Osteoblast (primary cell): Measurements from ENCODE around the gene SAG. TPM values are rescaled to one million over a fixed set of nuclear protein-coding genes. Genes with fewer than 3 reads are reported as not detected.

Experiments
- DNase-seq: peaks from one replicate; pipeline ENCODE4 v3.0.0; 2011; ENCODE audit warnings: low spot score, mixed read lengths; ENCODE audit not compliant: insufficient read length; ENCODE audit errors: missing footprints
- H2AFZ ChIP-seq: 2 replicates; pipeline ENCODE4 v1.6.0; 2011; ENCODE audit warnings: mild to moderate bottlenecking, low read length
- H3K27ac ChIP-seq: 2 replicates; pipeline ENCODE4 v1.5.1; 2011; ENCODE audit warnings: mild to moderate bottlenecking, low read depth, low read length, moderate library complexity
- H3K27me3 ChIP-seq: 2 replicates; pipeline ENCODE4 v1.6.0; 2012; ENCODE audit warnings: mild to moderate bottlenecking, control low read depth, inconsistent platforms, low read length, moderate library complexity; ENCODE audit not compliant: insufficient read depth
- H3K36me3 ChIP-seq: 2 replicates; pipeline ENCODE4 v1.5.1; 2011; ENCODE audit warnings: mild to moderate bottlenecking, low read length, control low read depth, moderate library complexity; ENCODE audit not compliant: insufficient read depth
- H3K4me1 ChIP-seq: 2 replicates; pipeline ENCODE4 v1.5.1; 2011; ENCODE audit warnings: mild to moderate bottlenecking, low read length, control low read depth, moderate library complexity; ENCODE audit not compliant: insufficient read depth
- H3K4me2 ChIP-seq: 2 replicates; pipeline ENCODE4 v1.6.0; 2011; ENCODE audit warnings: mild to moderate bottlenecking, low read length; ENCODE audit not compliant: insufficient read depth
- H3K4me3 ChIP-seq: fragments of 200-600 bp; sonication (generic); 3 replicates; pipeline ENCODE4 v1.5.1; 2012; ENCODE audit warnings: mild to moderate bottlenecking, low read length, inconsistent platforms; ENCODE audit not compliant: insufficient read depth
- H3K79me2 ChIP-seq: 2 replicates; pipeline ENCODE4 v1.6.0; 2012; ENCODE audit warnings: mild to moderate bottlenecking, low read length, control low read depth, inconsistent platforms; ENCODE audit not compliant: insufficient read depth
- H3K9me3 ChIP-seq: 2 replicates; pipeline ENCODE4 v1.5.1; 2011; ENCODE audit warnings: low read depth, low read length, control low read depth
- H4K20me1 ChIP-seq: 2 replicates; pipeline ENCODE4 v1.6.0; 2012; ENCODE audit warnings: mild to moderate bottlenecking, low read length, control low read depth; ENCODE audit not compliant: insufficient read depth
- total RNA-seq: library from RNA; depleted of rRNA; stranded (reverse); fragments of >200 nt; gene quantifications from 2 replicates; pipeline ENCODE4 v1.2.3, GENCODE V29; 2012
- TF ChIP-seq, protein P1 (sequence below): IDR thresholded peaks from 2 replicates; pipeline ENCODE4 v1.5.1; 2011; ENCODE audit warnings: mild to moderate bottlenecking, low read depth, low read length, moderate library complexity; ENCODE audit errors: extremely low read depth

The SAG gene
- total RNA-seq, 1 donor: not detected

DNA sequence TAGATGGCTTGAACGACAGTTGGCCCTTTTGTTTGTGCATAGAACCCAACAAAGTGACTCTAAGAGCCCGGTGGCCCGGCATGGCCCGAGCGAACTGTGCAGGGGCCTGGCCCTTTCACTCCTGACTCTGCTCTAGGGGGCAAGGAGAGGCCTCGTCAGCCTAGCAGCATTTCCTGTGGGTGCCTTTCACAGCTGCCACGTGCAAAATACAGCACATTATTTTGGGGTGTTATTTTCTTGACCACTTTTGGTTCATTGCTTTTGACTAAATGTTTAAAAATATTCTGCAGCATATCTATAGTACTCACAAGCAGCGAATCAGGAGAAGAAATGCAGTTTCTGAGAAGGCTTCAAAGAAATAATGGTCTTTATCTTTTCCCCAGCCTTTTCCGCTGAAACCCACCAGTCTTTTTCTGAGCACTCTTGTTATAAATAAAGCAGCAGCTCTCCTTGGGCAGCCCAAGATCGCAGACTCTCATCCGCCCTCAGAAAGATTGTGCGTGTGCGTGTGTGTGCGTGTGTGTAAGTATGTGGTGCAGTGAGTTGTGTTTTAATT is 78.0 kb downstream of the SAG start:
- no peak overlapping the region for H3K27ac ChIP-seq
- H3K4me1 ChIP-seq: peaks cover 21% of the 10 kb centered on the region
- no peak overlapping the region for H3K4me3 ChIP-seq
- DNase-seq: no peak
- peaks cover 28% of the 10 kb centered on the region for H4K20me1 ChIP-seq
- TF ChIP-seq, protein P1, sequence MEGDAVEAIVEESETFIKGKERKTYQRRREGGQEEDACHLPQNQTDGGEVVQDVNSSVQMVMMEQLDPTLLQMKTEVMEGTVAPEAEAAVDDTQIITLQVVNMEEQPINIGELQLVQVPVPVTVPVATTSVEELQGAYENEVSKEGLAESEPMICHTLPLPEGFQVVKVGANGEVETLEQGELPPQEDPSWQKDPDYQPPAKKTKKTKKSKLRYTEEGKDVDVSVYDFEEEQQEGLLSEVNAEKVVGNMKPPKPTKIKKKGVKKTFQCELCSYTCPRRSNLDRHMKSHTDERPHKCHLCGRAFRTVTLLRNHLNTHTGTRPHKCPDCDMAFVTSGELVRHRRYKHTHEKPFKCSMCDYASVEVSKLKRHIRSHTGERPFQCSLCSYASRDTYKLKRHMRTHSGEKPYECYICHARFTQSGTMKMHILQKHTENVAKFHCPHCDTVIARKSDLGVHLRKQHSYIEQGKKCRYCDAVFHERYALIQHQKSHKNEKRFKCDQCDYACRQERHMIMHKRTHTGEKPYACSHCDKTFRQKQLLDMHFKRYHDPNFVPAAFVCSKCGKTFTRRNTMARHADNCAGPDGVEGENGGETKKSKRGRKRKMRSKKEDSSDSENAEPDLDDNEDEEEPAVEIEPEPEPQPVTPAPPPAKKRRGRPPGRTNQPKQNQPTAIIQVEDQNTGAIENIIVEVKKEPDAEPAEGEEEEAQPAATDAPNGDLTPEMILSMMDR: no peak
- no peak overlapping the region for H2AFZ ChIP-seq
- H3K79me2 ChIP-seq: peaks cover 4% of the 10 kb centered on the region
- peaks cover 4% of the 10 kb centered on the region for H3K36me3 ChIP-seq
- H3K9me3 ChIP-seq: no peaks in the 10 kb centered on the region
- no peaks in the 10 kb centered on the region for H3K27me3 ChIP-seq
- H3K4me2 ChIP-seq: no peak overlapping the region

DNA sequence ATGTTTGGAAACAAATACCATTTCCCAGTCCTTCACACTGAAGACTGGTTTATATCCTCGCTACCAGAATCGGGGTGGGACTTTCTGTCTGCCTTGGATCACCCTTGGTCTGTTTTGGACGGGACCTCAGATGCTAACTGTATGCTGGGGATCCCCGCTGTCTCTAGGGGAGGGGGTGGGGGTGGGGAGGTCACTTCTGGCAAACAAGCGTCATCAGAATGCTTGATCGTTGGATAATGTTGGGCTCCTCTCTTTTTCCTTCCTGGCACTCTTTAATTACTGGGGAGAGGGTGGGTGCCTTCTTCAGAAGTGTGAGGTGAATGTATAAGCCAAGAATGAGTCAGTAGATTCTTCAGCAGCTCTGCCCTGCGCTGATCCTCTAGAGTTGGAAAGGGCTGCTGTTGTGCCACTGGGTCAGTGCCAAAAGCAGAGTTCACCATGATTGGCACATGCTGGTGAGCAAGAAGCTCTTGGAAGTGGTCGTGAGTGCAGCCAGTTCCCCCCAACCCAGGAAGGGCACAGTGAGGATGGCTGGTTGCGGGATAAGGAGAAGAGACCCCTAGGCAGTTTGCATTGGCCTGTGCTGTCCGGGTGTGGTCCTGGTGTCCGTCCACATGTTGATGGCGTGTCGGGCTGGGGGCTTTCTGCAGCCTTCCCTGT is 78.9 kb downstream of the SAG start:
- H3K79me2 ChIP-seq: peaks cover 2% of the 10 kb centered on the region
- no peaks in the 10 kb centered on the region for H3K27me3 ChIP-seq
- peak overlapping the region; percentile 78 for H3K27ac ChIP-seq
- H3K4me2 ChIP-seq: peak overlapping the region; percentile 72
- H4K20me1 ChIP-seq: peaks cover 20% of the 10 kb centered on the region
- no peak overlapping the region for H2AFZ ChIP-seq
- peaks cover 4% of the 10 kb centered on the region for H3K36me3 ChIP-seq
- no peaks in the 10 kb centered on the region for H3K9me3 ChIP-seq
- peaks cover 21% of the 10 kb centered on the region for H3K4me1 ChIP-seq
- TF ChIP-seq, protein P1: no peak
- no peak overlapping the region for H3K4me3 ChIP-seq
- no peak for DNase-seq

DNA sequence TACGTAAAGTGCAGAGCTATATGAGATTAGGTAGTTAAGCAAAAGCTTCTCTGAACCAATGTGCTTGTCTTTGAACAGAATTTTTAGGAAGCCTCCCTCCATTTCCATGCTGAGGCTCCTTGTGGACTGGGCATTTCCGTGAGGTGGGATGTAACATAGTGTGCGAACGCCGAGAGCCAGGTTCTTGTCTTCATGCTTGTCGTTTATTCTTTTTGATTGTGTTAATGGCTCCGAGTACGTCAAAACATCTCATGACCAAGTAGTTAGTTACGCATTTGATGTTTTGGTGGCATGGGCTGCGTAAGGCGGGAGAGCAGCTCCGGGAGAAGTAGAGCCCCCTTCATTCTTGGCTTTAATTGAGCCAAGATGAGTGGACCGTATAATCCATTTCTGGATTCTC is 79.6 kb downstream of the SAG start:
- peaks cover 20% of the 10 kb centered on the region for H4K20me1 ChIP-seq
- peak overlapping the region; percentile 72 for H3K4me2 ChIP-seq
- H3K4me1 ChIP-seq: peaks cover 21% of the 10 kb centered on the region
- no peaks in the 10 kb centered on the region for H3K27me3 ChIP-seq
- TF ChIP-seq, protein P1: no peak
- DNase-seq: no peak
- no peaks in the 10 kb centered on the region for H3K9me3 ChIP-seq
- peak overlapping the region; percentile 78 for H3K27ac ChIP-seq
- H2AFZ ChIP-seq: no peak overlapping the region
- peak overlapping the region; percentile 21 for H3K4me3 ChIP-seq
- H3K79me2 ChIP-seq: peaks cover 2% of the 10 kb centered on the region
- peaks cover 4% of the 10 kb centered on the region for H3K36me3 ChIP-seq

DNA sequence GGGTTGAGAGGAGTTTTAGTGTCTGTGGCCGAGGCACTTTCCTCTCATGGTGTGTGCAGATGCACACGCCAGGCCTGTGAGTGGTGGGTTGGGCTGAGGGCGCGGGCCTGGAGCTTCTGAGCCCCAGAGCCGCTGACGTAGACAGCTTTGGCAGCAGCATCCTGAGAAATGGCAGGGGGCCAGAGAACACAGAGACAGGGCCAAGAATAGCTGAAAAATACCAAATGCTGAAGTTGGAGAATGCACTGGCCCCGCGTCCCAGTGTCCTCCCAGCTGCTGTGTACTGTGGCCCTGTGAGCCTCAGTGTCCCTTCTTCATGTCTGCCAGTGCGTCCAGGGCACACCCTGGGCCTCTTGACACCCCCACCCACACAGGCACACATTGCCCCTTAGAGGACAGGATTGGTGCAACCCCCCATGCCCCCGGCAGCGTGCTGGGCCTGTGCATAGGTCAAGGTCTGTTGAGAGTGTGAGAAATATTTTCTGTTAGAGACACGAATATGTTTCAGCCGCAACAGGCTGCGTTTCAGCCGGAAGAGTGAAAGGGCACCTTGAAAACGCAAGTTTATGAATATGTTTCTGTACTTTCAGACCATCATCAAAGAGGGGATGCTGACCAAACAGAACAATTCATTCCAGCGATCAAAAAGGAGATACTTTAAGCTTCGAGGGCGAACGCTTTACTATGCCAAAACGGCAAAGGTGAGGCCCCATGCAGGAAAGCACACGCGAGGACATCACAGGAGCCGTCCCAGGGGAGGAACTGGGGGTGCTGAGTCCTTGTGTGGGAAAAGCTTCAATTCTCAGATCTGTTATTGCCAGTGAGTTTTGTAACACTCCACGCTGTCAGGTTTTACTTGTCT is 80.3 kb downstream of the SAG start:
- Histone ChIP-seq H3K36me3 (peaks cover 4% of the 10 kb centered on the region), H3K27ac (peak overlapping the region; percentile 78), H3K79me2 (peaks cover 2% of the 10 kb centered on the region), H3K4me2 (peak overlapping the region; percentile 72), H3K4me1 (peaks cover 21% of the 10 kb centered on the region), H3K4me3 (peak overlapping the region; percentile 44), H4K20me1 (peaks cover 20% of the 10 kb centered on the region), H3K27me3 (no peaks in the 10 kb centered on the region), H3K9me3 (no peaks in the 10 kb centered on the region), H2AFZ (peak overlapping the region; percentile 38)
- DNase-seq: peak; percentile 94
- TF ChIP-seq, protein P1: no peak
